ENCODE measurements around the gene PCYT1A. TPM values are rescaled to one million over a fixed set of nuclear protein-coding genes. Genes with fewer than 3 reads are reported as not detected.
"Not testable (repeated sequence)": the region's sequence is repeated elsewhere in the genome, so short reads cannot be mapped to it uniquely, and the experiment has no call there.

Gene PCYT1A
- polyA plus RNA-seq, 4 donors = 43.4 to 92.8 (median 47.9) TPM

- FAIRE-seq = no peak
- Histone ChIP-seq H3K4me3 (ENCODE audit: low read depth in 1 of 3, low read length in 3 of 3) (no peak overlapping the region), H3K36me3 (ENCODE audit: control insufficient read depth in 3 of 3, insufficient read depth in 2 of 3, low read depth in 1 of 3, low read length in 3 of 3) (no peaks in the 10 kb centered on the region), H3K27me3 (ENCODE audit: control insufficient read depth in 3 of 3, insufficient read depth in 3 of 3, low read length in 3 of 3) (no peaks in the 10 kb centered on the region), H3K27ac (ENCODE audit: low read depth in 1 of 3, low read length in 2 of 3) (peak overlapping the region; percentile 30 to 86 (median 83)), H3K4me1 (ENCODE audit: control insufficient read depth in 3 of 3, insufficient read depth in 2 of 3, low read depth in 1 of 3, low read length in 2 of 3) (peaks cover 0 to 37% (median 4%) of the 10 kb centered on the region in 3 donors), H3K9me3 (ENCODE audit: control insufficient read depth in 2 of 2, insufficient read depth in 1 of 2, low read depth in 1 of 2, low read length in 1 of 2) (no peaks in the 10 kb centered on the region)
- DNase-seq = peak in 1 of 2 donors; percentile 67
- WGBS, 3 donors = 23 to 38% (median 24%) methylated on average over 14 of the region's 14 CpGs
These were observed 94.9 kb downstream of the PCYT1A start for GRCh38 chr3:196192524-196193051.

DNA sequence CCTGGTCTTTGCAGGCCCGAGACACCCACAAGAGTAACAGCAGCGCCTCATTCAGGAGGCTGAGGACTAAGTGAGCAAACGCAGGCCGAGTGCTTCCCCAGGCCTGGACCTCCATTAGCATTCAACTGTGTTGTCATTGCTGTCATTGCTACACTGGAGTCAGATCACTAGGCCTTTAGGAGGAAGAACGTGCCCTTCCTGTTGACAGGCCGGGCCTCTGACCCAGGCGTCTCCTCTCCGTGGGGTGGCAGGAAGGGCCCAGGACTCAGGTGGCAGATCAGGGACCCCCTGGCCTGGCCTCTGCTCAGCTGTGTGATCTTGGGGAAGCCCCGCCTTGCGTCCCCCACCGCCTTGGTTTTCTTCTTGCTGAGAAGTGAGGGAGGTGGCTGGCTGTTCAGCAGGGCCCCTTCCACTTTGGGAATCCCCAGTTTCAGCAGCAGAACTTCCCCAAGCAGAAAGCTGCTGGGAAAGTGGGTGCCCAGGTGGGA lies 95.4 kb downstream of the PCYT1A start:
- no peak overlapping the region for H3K4me3 ChIP-seq (ENCODE audit: low read depth in 1 of 3, low read length in 3 of 3)
- peak overlapping the region; percentile 30 to 86 (median 83) for H3K27ac ChIP-seq (ENCODE audit: low read depth in 1 of 3, low read length in 2 of 3)
- no peaks in the 10 kb centered on the region for H3K9me3 ChIP-seq (ENCODE audit: control insufficient read depth in 2 of 2, insufficient read depth in 1 of 2, low read depth in 1 of 2, low read length in 1 of 2)
- no peaks in the 10 kb centered on the region for H3K36me3 ChIP-seq (ENCODE audit: control insufficient read depth in 3 of 3, insufficient read depth in 2 of 3, low read depth in 1 of 3, low read length in 3 of 3)
- FAIRE-seq = no peak
- H3K27me3 ChIP-seq (ENCODE audit: control insufficient read depth in 3 of 3, insufficient read depth in 3 of 3, low read length in 3 of 3) = no peaks in the 10 kb centered on the region
- WGBS, 3 donors = 54 to 75% (median 62%) methylated on average over 11 of the region's 11 CpGs
- no peak for DNase-seq
- peaks cover 0 to 37% (median 4%) of the 10 kb centered on the region in 3 donors for H3K4me1 ChIP-seq (ENCODE audit: control insufficient read depth in 3 of 3, insufficient read depth in 2 of 3, low read depth in 1 of 3, low read length in 2 of 3)

GRCh38 chr3:196189566-196190347 lies 97.8 kb downstream of the PCYT1A start:
- 70 to 78% (median 75%) methylated on average over 16 of the region's 16 CpGs for WGBS, 3 donors
- no peak for FAIRE-seq
- Histone ChIP-seq H3K4me1 (ENCODE audit: control insufficient read depth in 3 of 3, insufficient read depth in 2 of 3, low read depth in 1 of 3, low read length in 2 of 3) (peaks cover 0 to 31% (median 4%) of the 10 kb centered on the region in 3 donors), H3K9me3 (ENCODE audit: control insufficient read depth in 2 of 2, insufficient read depth in 1 of 2, low read depth in 1 of 2, low read length in 1 of 2) (no peaks in the 10 kb centered on the region), H3K4me3 (ENCODE audit: low read depth in 1 of 3, low read length in 3 of 3) (no peak overlapping the region), H3K36me3 (ENCODE audit: control insufficient read depth in 3 of 3, insufficient read depth in 2 of 3, low read depth in 1 of 3, low read length in 3 of 3) (no peaks in the 10 kb centered on the region), H3K27ac (ENCODE audit: low read depth in 1 of 3, low read length in 2 of 3) (no peak overlapping the region), H3K27me3 (ENCODE audit: control insufficient read depth in 3 of 3, insufficient read depth in 3 of 3, low read length in 3 of 3) (no peaks in the 10 kb centered on the region)
- no peak for DNase-seq

GRCh38 chr3:196186651-196187573 lies 100.6 kb downstream of the PCYT1A start:
- Histone ChIP-seq H3K4me1 (ENCODE audit: control insufficient read depth in 3 of 3, insufficient read depth in 2 of 3, low read depth in 1 of 3, low read length in 2 of 3) (peaks cover 0 to 11% (median 3%) of the 10 kb centered on the region in 3 donors), H3K27ac (ENCODE audit: low read depth in 1 of 3, low read length in 2 of 3) (peak overlapping the region in 2 of 3 donors; percentile 38 to 81), H3K36me3 (ENCODE audit: control insufficient read depth in 3 of 3, insufficient read depth in 2 of 3, low read depth in 1 of 3, low read length in 3 of 3) (no peaks in the 10 kb centered on the region), H3K4me3 (ENCODE audit: low read depth in 1 of 3, low read length in 3 of 3) (no peak overlapping the region), H3K9me3 (ENCODE audit: control insufficient read depth in 2 of 2, insufficient read depth in 1 of 2, low read depth in 1 of 2, low read length in 1 of 2) (no peaks in the 10 kb centered on the region), H3K27me3 (ENCODE audit: control insufficient read depth in 3 of 3, insufficient read depth in 3 of 3, low read length in 3 of 3) (no peaks in the 10 kb centered on the region)
- FAIRE-seq (no peak), DNase-seq (no peak)
- WGBS, 3 donors = 43 to 61% (median 50%) methylated on average over 30 to 31 of the region's 31 CpGs

DNA sequence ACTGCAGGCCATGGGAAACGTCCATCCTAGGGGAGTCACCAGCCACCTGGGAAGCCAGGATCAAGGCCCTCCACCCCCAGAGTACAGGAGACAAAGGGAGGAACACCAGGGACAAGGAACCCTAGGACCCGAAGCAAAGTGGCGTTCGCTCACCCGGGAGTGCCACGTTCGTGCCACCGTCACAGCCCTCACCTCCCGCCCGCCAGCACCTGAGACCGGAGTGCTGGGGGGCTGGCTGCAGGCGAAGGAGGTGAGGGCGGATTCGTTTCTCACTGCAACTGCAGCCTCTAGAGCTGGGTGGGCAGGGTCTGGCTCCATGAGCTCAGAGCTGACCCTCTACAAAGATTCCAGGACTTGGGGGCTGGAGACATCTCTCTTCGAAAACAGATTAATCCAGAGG lies 102.6 kb downstream of the PCYT1A start:
- H3K27me3 ChIP-seq (ENCODE audit: control insufficient read depth in 3 of 3, insufficient read depth in 3 of 3, low read length in 3 of 3) = no peaks in the 10 kb centered on the region
- H3K27ac ChIP-seq (ENCODE audit: low read depth in 1 of 3, low read length in 2 of 3) = no peak overlapping the region
- 95 to 96% (median 96%) methylated on average over 15 of the region's 15 CpGs for WGBS, 3 donors
- H3K4me1 ChIP-seq (ENCODE audit: control insufficient read depth in 3 of 3, insufficient read depth in 2 of 3, low read depth in 1 of 3, low read length in 2 of 3) = peaks cover 0 to 11% (median 3%) of the 10 kb centered on the region in 3 donors
- FAIRE-seq (no peak), DNase-seq (no peak)
- no peak overlapping the region for H3K4me3 ChIP-seq (ENCODE audit: low read depth in 1 of 3, low read length in 3 of 3)
- no peaks in the 10 kb centered on the region for H3K36me3 ChIP-seq (ENCODE audit: control insufficient read depth in 3 of 3, insufficient read depth in 2 of 3, low read depth in 1 of 3, low read length in 3 of 3)
- no peaks in the 10 kb centered on the region for H3K9me3 ChIP-seq (ENCODE audit: control insufficient read depth in 2 of 2, insufficient read depth in 1 of 2, low read depth in 1 of 2, low read length in 1 of 2)

GRCh38 chr3:196184169-196184432 lies 103.4 kb downstream of the PCYT1A start:
- H3K36me3 ChIP-seq (ENCODE audit: control insufficient read depth in 3 of 3, insufficient read depth in 2 of 3, low read depth in 1 of 3, low read length in 3 of 3); H3K27me3 ChIP-seq (ENCODE audit: control insufficient read depth in 3 of 3, insufficient read depth in 3 of 3, low read length in 3 of 3); H3K27ac ChIP-seq (ENCODE audit: low read depth in 1 of 3, low read length in 2 of 3); FAIRE-seq; DNase-seq; H3K4me3 ChIP-seq (ENCODE audit: low read depth in 1 of 3, low read length in 3 of 3); H3K9me3 ChIP-seq (ENCODE audit: control insufficient read depth in 2 of 2, insufficient read depth in 1 of 2, low read depth in 1 of 2, low read length in 1 of 2): not testable (repeated sequence)
- H3K4me1 ChIP-seq (ENCODE audit: control insufficient read depth in 3 of 3, insufficient read depth in 2 of 3, low read depth in 1 of 3, low read length in 2 of 3) = peaks cover 0 to 14% (median 3%) of the 10 kb centered on the region in 3 donors
- 76 to 89% (median 87%) methylated on average over 4 of the region's 4 CpGs for WGBS, 3 donors

GRCh38 chr3:196181127-196181546 lies 106.4 kb downstream of the PCYT1A start:
- DNase-seq (no peak), FAIRE-seq (no peak)
- 69 to 79% (median 72%) methylated on average over 10 of the region's 10 CpGs for WGBS, 3 donors
- Histone ChIP-seq H3K36me3 (ENCODE audit: control insufficient read depth in 3 of 3, insufficient read depth in 2 of 3, low read depth in 1 of 3, low read length in 3 of 3) (no peaks in the 10 kb centered on the region), H3K27ac (ENCODE audit: low read depth in 1 of 3, low read length in 2 of 3) (peak overlapping the region in 1 of 3 donors; percentile 27), H3K9me3 (ENCODE audit: control insufficient read depth in 2 of 2, insufficient read depth in 1 of 2, low read depth in 1 of 2, low read length in 1 of 2) (no peaks in the 10 kb centered on the region), H3K27me3 (ENCODE audit: control insufficient read depth in 3 of 3, insufficient read depth in 3 of 3, low read length in 3 of 3) (no peaks in the 10 kb centered on the region), H3K4me3 (ENCODE audit: low read depth in 1 of 3, low read length in 3 of 3) (no peak overlapping the region), H3K4me1 (ENCODE audit: control insufficient read depth in 3 of 3, insufficient read depth in 2 of 3, low read depth in 1 of 3, low read length in 2 of 3) (peaks cover 0 to 29% (median 3%) of the 10 kb centered on the region in 3 donors)

DNA sequence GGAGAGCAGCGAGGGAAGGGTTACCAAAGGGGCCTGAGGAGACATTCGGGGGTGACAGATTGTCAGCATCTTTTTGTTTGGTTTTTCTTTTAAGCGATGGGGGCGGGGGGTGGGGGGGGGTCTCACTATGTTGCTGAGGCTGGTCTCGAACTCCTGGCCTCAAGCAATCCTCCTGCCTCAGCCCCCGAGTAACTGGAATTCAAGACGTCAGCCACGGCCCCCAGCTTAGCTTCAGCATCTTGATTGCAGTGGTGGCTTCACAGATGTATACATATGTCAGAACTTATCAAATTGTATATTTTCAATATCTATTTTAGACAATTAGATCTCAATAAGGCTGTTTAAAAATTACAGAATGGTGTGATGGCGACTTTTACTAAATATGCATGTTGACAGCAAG lies 107.2 kb downstream of the PCYT1A start:
- WGBS, 3 donors = 65 to 80% (median 78%) methylated on average over 9 of the region's 9 CpGs
- Histone ChIP-seq H3K27me3 (ENCODE audit: control insufficient read depth in 3 of 3, insufficient read depth in 3 of 3, low read length in 3 of 3) (no peaks in the 10 kb centered on the region), H3K4me1 (ENCODE audit: control insufficient read depth in 3 of 3, insufficient read depth in 2 of 3, low read depth in 1 of 3, low read length in 2 of 3) (peaks cover 0 to 29% (median 3%) of the 10 kb centered on the region in 3 donors), H3K9me3 (ENCODE audit: control insufficient read depth in 2 of 2, insufficient read depth in 1 of 2, low read depth in 1 of 2, low read length in 1 of 2) (no peaks in the 10 kb centered on the region), H3K36me3 (ENCODE audit: control insufficient read depth in 3 of 3, insufficient read depth in 2 of 3, low read depth in 1 of 3, low read length in 3 of 3) (no peaks in the 10 kb centered on the region), H3K4me3 (ENCODE audit: low read depth in 1 of 3, low read length in 3 of 3) (no peak overlapping the region), H3K27ac (ENCODE audit: low read depth in 1 of 3, low read length in 2 of 3) (peak overlapping the region in 2 of 3 donors; percentile 79 to 91)
- FAIRE-seq (no peak), DNase-seq (no peak)
